NCI-H2081 (cell line): ENCODE results near the gene GTSE1.
A peak's percentile ranks its signal among the peaks of the same experiment; 100 is the strongest.

ENCODE experiments used
- DNase-seq, 2 experiments: peaks; one replicate each; lab custom pipeline; 2025; lab: John Stamatoyannopoulos, UW

Gene GTSE1

DNA sequence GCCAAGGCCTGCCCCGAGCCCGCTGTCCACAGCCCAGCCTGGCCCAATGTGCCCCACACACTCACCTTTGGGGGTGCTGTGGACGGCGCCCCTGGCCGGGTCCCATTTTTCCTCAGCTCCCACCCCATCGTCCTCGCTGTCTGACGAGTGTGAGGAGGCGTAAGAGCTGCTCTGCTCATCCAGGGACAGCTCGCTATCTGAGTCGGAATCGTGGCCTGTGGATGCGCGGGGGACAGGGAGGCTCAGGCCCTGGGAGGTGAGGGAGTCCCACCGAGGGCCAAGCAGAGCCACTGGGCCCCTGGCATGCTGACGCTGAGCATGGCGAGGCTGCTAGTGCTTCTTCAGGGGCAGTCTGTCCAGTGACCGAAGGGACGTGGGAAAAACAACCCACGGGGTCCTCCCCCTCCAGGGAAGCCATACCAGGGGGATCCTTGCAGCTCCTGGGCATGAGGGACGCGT, 68.5 kb downstream of the GTSE1 start:
- no peak for DNase-seq

- no peak for DNase-seq
These were observed 69.7 kb downstream of the GTSE1 start for GRCh38 chr22:46366327-46366731.

- no peak for DNase-seq
These were observed 70.4 kb downstream of the GTSE1 start for GRCh38 chr22:46366801-46367706.

GRCh38 chr22:46367707-46368191, 71.1 kb downstream of the GTSE1 start:
- peak; percentile 12 to 50 for DNase-seq

- no peak for DNase-seq
These were observed 71.8 kb downstream of the GTSE1 start for GRCh38 chr22:46368422-46368821.

GRCh38 chr22:46368871-46369715, 72.4 kb downstream of the GTSE1 start:
- DNase-seq = no peak

- DNase-seq = no peak
These were observed 73.3 kb downstream of the GTSE1 start for GRCh38 chr22:46369716-46370583.

GRCh38 chr22:46370584-46371291, 74.1 kb downstream of the GTSE1 start:
- no peak for DNase-seq

DNA sequence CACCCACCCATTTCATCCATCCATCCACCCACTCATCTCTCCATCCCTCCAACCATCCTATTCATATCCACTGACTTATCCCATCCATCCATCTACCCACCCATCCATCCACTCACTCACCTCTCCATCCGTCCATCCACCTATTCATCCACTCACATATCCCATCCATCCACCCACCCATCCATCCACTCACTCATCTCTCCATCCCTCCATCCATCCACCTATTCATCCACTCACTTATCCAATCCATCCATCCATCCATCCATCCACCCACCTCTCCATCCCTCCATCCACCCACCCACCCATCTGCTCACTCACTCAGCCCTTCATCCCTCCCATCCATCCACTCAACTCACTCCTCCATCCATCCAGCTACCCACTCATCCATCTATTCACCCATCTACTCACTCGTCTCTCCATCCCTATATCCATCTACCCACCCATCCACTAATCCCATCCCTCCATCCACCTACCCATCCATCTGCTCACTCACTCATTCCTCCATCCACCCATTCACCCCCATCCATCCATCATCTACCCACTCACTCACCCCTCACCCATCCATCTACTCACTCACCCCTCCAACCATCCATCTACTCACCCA, 75.1 kb downstream of the GTSE1 start:
- DNase-seq = no peak

DNA sequence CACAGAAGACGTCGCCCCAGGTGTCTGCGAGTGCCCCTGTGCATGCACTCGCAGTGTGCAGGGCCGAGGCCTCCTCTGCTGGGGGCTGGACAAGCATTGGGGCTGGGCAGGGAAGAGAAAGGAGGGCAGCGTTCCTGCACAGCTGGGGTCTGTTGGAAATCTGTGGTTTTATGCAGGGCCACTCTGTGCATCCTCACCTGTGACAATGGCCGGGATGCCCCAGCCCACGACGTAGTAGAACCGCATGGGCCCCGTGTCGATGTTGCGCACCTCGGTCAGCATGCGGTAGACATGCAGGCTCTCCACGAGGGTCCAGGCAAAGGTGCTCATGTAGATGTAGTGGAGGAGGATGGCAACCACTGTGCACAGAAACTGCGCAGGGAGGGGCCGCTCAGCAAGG, 76.0 kb downstream of the GTSE1 start:
- no peak for DNase-seq

- DNase-seq = peak in 1 of 2 experiments; percentile 11
These were observed 76.5 kb downstream of the GTSE1 start for GRCh38 chr22:46373159-46373558.

DNA sequence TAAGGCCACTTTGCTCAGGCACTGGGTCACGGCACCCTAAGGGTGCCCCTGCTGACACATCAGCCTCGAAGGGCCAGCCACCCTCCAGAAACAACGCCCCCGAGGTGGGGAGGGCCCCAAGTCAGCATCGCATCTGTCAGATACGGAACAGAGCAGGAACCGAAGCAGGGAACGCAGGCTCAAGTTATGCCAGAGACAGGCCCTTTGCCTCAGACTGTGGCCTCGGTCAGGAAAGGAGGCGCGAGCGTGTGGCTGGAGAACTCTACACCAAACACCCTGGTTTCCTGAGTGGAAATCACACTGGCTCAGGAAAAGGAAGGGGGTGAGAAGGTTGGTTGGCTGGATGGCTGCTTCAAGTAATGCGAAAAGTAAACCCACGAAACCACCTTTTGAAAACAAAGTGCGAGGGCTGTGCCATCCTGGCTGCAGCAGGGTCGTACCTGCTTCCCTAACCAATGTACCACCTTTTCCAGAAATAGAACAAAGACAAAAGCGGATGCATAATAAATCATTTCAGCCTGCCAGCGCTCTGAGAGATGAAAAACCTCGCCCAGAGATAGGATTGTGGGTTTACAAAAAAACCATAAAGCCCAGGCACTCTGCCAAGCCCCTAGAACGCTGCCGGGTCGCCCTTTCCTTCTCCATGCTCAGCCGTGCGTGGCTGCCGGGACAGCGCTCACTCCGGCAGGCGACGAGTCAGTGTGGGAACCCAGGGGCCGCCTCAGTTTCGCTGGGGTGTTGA, 77.4 kb downstream of the GTSE1 start:
- no peak for DNase-seq

GRCh38 chr22:46374663-46375474, 78.2 kb downstream of the GTSE1 start:
- DNase-seq = no peak

GRCh38 chr22:46376111-46376510, 79.4 kb downstream of the GTSE1 start:
- no peak for DNase-seq

DNA sequence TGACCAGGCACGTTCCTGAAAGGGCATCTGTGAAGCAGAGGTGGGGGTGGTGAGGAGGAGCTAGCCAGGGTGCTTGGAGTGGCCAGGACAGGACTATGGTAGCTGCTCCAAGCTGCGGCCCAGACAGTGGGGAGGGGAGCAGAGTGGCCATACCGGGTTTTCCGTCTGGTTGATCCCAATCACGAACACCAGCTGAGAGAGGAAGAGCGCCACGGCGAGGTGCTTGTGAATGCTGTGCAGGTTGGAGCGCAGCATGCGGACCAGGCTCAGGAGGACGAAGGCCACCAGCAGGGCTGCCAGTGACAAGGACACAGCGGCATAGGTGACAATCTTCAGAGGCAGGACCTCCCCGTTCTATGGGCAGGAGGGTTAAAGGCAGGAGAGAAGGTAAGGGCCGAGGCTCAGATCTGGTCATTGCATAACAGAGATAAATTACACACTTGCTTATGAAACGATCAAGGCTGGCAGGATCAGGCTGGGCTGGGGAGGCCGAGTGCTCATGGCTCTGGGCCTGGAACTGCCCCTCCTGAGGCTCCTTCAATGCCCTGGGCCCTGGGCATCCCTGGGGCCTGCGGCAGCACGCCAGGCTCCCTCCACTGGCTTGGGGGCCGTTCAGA, 80.3 kb downstream of the GTSE1 start:
- no peak for DNase-seq

DNA sequence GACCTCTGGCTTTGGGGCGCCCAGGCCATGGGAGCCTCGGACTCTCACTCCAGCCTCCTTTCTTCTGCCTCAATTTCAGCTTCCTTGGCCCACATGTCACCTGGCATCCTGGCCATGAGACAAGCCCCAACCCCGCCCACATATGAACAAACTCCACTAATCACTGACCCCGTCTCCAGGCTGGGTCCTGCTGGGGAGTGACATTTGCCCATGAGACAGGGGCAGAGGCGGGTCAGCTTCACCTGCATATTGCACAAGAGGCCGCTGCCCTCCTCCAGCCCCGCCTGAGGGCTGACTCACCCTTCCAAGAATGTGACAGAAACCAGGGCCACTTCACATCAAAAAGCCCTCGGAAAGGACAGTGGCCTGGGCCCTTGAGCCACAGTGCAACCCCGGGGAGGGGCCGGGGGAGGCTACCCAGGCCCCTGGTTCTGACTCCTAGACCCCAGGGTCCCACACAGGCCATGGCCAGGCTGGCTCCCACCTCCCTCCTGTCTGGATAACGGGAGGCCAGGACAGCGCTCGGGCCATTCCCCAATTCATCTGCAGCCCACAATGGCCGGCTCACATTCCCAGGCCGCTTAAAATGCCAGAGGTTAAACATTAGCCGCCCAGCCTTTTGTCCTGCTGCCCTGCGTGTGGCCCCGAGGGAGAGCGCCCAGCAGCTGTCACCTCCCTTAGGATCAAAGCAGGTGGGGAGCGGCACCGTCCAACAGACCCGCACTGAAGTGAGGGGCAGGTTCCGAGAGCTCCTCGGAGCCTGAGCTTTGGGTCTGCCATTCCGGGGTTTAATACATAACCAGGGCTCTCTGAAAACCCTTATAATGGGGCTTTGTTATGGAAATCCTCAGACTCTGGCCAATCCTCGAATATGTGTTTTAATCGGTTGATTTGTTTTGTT, 81.1 kb downstream of the GTSE1 start:
- DNase-seq = no peak

DNA sequence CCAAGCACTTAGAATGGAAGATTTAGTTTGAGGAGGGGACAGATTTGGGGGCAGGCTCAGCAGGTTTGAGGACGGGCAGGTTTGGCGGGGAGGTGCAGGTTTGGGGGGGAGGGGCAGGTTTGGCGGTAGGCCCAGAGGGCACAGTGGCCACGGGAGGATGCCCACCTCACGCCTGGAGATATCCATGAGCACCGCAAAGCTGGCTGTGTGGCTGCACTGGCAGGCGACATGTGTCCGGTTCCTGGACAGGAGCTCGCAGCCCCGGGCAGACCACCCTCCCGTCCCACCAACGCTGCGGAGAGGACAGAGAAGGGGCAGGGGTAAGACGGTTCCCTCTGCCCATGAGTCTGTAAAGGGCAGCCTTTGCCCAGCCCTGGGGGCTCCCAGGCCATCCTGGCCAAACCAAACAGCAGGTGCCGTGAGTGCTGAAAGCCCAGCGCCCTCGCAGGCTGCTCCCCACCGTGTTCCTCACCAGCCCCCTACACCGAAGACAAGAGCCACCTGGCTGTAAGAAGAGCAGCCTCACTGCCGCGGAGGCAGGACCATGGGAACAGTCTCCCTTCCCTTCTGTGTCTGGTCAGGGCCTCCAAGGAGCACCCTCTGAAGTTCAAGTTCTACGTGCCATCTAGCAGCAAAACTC, 81.9 kb downstream of the GTSE1 start:
- DNase-seq = no peak
